ENCODE measurements around the gene STAT5A.
A peak's percentile ranks its signal among the peaks of the same experiment; 100 is the strongest.
"Not testable (repeated sequence)": the region's sequence is repeated elsewhere in the genome, so short reads cannot be mapped to it uniquely, and the experiment has no call there.

STAT5A gene

DNA sequence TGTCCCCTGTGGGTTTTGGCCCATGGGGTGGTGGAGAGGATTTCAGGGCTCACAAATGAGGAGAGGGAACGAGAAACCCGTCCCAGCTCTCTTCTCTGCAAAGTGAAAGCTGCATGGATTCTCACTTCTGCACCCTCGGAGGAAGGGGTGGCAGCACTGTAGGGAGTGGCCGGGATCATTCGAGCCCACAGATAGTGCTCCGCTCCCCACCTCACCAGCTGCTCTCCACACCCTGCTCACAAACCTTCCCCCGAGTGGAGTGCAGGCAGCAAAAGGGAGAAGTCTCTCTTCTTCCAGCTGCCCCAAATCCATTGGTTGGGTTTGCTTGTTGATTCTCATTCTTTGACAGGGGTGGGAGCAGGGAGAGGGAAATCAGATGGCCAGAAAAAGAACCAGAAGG is 20.1 kb downstream of the STAT5A start:
- no peak for DNase-seq (ENCODE audit: low read depth)

DNA sequence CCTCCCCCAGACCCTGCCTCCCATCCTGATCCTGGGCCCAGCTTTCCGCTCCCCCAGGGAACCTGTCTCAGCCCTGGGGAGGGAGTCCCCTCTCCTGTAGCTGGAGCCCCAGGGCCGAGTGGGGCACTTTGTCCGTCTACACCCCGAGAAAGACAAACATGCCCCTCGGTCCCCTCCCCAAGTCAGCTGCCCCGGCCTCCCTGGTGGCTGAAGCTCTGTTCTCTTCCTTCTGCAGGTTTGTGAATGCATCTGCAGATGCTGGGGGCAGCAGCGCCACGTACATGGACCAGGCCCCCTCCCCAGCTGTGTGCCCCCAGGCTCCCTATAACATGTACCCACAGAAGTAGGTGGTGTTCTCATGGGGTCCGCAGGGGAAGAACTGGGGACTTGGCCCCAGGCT is 20.8 kb downstream of the STAT5A start:
- DNase-seq (ENCODE audit: low read depth): no peak

DNA sequence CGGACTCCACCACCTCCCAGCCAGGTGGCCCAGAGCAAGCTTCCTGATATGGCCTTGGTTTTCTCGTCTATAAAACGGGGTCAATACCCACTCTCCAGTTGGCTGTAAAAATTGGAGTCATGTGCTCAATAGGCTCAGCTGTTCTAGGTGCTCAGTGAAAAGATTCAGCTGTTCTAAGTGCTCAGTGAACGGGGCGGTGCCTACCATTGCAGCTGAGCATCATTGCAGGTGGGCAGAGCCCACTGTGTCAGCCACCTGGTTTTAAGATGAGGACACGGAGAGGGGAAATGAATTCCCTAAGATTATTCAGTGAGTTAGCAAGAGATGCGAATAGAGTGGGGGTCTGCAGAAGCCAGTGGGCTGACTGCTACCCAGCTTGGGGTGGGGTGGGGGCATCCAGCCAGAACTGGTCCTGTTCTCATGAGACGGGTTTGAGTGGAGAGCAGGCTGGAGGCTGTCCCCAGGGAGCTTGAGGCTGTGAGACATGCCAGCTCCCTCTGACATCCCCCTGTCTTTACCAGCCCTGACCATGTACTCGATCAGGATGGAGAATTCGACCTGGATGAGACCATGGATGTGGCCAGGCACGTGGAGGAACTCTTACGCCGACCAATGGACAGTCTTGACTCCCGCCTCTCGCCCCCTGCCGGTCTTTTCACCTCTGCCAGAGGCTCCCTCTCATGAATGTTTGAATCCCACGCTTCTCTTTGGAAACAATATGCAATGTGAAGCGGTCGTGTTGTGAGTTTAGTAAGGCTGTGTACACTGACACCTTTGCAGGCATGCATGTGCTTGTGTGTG is 21.9 kb downstream of the STAT5A start:
- no peak for DNase-seq (ENCODE audit: low read depth)

DNA sequence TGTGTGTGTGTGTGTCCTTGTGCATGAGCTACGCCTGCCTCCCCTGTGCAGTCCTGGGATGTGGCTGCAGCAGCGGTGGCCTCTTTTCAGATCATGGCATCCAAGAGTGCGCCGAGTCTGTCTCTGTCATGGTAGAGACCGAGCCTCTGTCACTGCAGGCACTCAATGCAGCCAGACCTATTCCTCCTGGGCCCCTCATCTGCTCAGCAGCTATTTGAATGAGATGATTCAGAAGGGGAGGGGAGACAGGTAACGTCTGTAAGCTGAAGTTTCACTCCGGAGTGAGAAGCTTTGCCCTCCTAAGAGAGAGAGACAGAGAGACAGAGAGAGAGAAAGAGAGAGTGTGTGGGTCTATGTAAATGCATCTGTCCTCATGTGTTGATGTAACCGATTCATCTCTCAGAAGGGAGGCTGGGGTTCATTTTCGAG is 22.5 kb downstream of the STAT5A start:
- no peak for DNase-seq (ENCODE audit: low read depth)

DNA sequence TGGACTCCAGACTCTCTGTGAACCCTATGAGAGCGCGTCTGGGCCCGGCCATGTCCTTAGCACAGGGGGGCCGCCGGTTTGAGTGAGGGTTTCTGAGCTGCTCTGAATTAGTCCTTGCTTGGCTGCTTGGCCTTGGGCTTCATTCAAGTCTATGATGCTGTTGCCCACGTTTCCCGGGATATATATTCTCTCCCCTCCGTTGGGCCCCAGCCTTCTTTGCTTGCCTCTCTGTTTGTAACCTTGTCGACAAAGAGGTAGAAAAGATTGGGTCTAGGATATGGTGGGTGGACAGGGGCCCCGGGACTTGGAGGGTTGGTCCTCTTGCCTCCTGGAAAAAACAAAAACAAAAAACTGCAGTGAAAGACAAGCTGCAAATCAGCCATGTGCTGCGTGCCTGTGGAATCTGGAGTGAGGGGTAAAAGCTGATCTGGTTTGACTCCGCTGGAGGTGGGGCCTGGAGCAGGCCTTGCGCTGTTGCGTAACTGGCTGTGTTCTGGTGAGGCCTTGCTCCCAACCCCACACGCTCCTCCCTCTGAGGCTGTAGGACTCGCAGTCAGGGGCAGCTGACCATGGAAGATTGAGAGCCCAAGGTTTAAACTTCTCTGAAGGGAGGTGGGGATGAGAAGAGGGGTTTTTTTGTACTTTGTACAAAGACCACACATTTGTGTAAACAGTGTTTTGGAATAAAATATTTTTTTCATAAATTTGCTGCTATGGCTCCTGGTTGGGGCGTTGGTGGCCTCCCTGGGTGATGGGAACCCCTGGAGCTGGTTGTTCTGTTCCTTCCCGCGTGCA is 23.1 kb downstream of the STAT5A start:
- peak; percentile 70 for DNase-seq (ENCODE audit: low read depth)

DNA sequence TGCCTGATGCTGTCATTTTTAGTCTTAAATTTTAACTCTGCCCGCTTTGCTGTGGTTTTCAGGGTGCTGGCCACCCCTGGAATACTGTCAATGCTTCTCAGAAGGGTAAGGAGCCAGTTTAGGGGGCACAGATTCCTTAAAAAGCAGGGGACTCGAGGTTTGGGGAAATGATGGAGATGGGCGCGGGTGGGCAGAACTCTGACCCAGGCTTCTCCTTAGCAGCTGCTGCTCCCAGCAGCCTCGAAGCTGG is 23.7 kb downstream of the STAT5A start:
- DNase-seq (ENCODE audit: low read depth): no peak

DNA sequence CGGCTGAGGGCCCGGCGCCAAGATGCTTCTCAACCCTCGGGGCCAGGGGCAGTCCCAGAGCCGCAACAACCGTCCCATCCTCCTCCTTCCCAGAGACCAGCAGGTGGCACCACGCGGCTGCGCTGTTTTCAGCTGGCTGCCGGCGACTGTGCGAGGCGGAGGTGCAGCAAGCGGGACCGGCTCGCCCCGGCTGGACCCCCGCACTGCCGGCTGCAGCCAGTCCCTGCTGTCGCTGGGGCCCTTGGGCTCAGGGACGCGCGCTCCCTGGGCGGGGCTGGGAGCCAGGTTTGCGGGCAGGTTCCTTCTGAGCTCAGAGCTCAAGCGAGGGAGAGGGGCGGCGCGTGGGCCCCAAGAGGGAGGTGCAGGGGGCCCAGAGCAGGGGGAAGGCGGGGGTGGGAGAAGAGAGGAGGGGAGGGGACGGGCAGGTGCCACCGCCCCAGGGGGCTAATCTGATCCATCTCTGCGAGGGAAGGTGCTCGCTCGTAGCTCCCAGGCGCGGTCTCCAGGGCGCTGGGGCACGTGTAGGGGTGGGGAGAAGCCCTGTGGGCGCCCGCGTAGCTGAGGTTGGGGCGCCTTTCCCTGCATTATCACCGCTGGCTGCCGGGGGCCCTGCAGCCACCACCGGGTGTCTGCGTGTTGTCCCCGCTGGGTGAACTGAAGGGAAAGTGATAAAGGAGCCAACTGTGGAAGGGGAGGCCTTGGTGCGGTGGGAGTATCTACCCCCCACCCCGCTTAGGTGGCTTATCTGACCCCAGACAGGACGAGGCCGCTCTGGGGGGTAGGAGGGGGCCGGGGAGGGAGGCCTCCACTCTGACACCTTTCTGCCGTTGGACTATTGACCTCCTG is 24.2 kb downstream of the STAT5A start:
- no peak for DNase-seq (ENCODE audit: low read depth)

DNA sequence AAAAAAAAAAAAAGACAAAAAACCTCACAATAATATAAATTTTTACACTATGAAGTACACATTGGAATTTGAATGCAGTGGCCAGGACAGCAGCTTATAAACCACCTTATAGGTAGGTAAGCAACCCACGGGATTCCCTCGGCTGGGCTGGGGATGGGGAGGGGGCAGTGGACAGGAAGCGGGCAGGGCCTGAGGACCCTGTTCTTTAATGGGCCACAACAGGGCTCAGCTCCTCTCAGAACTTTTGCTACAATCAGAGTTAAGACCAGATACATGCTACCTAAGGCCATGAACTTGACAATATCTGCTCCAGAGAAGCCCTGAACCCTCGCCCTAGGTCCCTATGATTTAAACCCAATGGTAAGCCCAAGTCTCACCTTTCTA is 25.1 kb downstream of the STAT5A start:
- DNase-seq (ENCODE audit: low read depth): no peak

DNA sequence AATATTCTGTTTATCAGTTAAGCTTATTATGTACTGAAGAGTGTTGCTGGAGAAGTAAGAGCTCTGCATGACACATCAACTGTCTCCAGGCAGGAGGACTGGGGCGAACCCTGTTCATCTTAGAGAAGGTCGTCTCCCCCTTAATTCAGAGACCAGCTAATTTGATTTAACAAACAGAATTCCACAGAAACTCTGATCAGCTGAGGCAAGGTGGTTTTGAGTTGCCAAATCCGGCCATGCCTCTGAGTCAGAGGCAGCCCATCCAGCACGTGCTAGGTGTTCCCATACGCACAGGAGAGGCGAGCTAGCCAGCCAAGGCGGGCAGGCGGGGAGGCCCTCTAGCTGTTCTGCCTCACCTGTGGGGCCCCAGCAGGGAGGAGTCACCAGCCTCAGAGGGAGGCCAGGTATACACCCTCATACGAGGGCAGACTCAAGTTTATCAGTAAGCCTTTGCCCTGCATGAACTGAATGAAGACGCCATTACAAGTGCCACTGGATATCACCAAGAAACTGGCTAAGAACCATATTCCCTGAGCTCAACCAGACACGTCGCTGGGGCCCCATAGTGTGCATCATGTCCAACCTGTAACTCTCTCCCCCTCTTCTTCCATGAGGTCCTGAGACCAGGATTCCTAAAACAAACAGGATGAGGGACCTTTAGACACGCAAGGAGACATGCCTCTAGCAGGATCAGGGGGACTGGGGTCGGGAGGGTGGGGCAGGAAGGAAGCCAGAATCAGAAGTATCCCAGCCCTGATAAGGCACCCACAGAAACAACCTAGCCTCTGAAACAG is 25.7 kb downstream of the STAT5A start:
- no peak for DNase-seq (ENCODE audit: low read depth)

DNA sequence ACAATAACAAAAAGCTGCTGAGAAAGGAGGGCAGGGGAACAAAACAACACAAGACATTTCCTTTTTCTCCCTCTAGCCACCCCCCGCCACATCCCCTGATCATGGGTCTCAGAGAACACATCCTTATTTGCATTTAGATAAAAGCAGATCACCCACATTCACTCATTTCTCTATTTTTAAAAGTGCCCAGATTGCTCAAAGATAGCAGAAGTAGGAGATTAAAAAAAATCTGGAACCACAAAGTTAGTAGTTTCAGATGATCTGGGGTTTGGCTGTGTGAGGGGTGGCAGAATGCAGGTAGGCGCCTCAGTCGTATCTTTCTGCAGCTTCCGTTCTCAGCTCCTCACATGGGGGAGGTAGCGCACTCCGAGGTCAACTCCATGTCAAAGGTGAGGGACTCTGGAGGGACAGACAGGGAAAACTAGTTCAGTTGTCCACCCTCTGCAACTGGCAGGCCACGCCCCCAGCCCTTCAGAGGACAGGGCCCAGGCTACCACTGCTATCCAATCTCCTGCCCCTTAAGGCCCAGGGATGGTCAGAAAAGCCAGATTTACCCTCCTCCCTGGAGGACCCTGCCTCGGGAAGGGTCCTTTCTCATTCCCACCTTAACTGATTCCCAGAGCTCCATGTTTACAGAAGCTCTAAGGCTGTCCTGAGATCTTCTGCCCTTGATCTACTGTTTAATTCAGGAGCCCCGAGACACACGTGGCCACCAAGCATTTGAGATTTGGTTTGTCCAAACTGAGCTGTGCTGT is 27.3 kb downstream of the STAT5A start:
- DNase-seq (ENCODE audit: low read depth): no peak

DNA sequence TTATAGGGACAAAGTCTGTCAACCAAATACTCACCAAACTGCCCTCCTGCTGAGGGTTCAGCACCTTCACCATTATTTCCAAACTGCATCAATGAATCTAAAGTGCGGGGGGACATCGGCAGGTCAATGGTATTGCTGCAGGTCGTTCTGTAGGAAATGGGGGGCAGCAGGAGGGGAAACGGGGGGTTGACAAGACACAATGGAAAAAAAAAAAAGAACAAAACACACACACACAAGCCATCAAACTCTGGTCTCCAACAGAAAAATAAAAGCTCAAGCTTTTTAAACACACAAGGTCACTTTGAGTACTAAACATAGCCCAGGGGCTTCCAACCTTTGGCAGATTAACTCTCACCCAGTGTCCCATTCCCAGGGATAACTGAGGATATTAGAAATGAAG is 28.5 kb downstream of the STAT5A start:
- DNase-seq (ENCODE audit: low read depth): no peak

DNA sequence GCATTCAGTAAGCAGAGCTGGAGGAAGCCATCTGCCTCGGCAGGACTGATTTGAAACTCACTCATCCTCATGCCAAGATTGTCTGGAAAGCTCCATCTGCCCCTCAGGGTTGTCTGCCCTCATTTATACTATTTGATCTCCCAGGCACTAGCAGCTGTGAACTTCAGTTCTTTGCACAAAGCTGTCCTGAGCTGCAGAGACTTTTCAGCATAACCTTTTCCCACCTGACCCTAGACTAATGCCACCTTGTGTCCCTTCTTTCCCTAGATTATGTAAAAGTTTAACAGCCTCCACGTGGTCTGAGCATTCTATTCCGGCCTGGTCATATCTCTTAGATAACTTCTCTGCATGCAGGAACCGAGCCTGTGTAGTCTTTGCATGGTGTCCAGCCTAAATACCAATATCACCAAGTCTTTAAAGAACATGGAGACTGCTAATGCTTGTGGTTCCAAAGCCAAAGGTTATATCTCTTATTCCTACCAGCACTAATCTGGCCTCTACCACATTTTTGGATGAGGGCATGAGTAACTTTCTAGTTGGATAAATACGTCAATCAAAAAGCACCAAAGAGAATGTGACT is 29.1 kb downstream of the STAT5A start:
- no peak for DNase-seq (ENCODE audit: low read depth)

DNA sequence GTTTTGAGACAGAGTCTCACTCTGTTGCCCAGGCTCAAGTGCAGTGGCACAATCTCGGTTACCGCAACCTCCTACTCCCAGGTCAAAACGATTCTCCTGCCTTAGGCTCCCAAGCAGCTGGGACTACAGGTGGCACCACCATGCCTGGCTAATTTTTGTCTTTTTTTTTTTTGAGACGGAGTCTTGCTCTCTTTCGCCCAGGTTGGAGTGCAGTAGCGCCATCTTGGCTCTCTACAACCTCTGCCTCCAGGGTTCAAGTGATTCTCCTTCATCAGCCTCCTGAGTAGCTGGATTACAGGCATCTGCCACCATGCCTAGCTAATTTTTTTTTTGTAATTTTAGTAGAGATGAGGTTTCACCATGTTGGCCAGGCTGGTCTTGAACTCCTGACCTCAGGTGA is 29.7 kb downstream of the STAT5A start:
- not testable (repeated sequence) for DNase-seq (ENCODE audit: low read depth)

DNA sequence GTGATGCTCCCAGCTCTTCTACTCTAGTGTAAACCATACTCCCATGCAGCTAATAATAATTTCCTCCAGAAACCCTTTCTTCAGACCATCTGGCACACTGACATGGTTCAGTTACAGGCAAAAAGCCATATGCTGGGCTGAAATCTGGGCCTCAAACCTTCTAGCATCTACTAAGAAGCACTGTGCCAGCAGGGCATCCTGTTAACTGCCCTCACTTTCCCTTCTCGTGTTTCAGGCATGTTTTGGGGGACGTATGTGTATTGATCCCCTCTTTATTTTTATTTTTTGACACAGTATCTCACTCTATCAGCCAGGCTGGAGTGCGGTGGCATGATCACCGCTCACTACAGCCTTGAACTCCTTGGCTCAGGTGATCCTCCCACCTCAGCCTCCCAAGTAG is 33.3 kb downstream of the STAT5A start:
- DNase-seq (ENCODE audit: low read depth): no peak

DNA sequence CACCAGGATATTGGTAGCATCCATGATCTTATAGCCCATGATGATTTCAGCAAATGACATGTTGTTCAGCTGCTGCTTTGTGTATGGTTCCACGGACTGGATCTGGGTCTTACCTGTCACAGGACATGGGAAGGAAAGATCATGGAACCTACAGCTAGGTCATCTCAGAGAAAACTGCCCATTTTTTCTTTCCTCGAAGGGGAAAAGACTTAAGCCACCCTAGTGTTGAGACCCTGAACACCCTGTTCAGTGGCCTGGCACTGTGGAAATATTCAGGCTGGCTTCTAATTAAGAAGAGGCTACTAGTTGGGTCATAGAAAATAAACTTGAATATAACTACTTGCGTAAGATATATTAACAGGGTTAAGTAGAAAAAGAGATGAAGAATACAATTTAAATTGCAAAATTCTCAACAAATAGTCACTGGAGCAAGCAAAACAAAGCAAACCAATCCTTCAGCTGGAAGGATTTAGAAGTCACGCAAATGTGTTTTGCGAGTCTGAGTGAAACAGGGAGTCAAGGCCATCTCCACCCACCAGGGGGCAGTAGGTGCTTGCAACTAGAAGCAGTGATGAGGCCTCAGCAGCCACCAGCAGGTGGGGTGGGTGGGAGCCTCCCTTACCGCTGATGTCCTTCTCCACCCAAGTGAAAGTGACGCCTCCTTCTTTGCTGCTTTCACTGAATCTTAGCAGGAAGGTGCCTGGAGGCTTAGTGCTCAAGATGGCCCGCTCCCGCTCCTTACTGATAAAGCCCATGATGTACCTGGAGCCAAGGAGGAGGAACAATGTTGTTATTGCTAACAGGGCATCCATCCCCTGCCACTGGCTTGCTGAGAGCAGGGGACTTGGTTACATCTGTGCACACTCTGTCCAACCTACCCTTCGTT is 34.3 kb downstream of the STAT5A start:
- DNase-seq (ENCODE audit: low read depth): peak; percentile 74

DNA sequence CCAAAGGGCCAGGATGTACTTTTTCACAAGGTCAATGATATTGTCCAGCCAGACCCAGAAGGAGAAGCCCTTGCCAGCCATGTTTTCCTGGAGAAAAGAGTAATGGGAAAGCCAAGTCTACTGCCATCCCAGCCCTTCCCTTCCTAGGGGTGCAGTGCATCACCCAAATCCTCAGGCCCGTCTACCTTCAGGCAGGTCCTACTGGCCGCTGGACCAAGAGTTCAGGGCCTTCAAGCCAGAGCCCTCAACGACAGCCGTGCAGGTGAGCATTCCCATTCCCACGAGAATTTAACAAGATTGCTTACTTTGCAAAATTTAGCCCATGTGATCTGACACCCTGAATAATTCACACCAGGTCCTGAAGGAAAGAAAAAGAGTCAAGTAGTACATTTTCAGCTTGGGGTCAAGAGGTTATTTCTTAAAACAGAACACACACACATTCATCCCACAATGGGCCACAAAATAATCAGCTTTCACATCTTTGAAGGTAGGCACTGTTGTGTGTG is 35.0 kb downstream of the STAT5A start:
- DNase-seq (ENCODE audit: low read depth): no peak

DNA sequence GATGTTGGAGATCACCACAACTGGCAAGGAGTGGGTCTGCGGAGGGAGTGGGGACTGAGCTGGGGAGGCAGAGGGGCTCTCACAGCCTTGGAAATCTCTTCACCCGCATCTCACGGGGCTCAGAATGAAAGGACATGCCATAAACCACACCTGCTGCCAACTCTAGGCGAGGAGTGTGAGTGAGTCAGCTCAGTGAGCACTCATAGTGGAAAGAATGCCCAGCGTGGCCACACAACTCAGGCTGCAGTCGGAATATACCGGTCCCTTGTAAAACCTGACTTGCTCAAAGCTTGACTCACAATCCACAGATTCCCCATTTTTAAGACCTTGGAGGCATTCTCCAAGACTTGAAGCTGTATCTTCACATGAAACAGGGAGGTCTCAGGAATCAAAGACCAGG is 36.7 kb downstream of the STAT5A start:
- DNase-seq (ENCODE audit: low read depth): peak; percentile 77

DNA sequence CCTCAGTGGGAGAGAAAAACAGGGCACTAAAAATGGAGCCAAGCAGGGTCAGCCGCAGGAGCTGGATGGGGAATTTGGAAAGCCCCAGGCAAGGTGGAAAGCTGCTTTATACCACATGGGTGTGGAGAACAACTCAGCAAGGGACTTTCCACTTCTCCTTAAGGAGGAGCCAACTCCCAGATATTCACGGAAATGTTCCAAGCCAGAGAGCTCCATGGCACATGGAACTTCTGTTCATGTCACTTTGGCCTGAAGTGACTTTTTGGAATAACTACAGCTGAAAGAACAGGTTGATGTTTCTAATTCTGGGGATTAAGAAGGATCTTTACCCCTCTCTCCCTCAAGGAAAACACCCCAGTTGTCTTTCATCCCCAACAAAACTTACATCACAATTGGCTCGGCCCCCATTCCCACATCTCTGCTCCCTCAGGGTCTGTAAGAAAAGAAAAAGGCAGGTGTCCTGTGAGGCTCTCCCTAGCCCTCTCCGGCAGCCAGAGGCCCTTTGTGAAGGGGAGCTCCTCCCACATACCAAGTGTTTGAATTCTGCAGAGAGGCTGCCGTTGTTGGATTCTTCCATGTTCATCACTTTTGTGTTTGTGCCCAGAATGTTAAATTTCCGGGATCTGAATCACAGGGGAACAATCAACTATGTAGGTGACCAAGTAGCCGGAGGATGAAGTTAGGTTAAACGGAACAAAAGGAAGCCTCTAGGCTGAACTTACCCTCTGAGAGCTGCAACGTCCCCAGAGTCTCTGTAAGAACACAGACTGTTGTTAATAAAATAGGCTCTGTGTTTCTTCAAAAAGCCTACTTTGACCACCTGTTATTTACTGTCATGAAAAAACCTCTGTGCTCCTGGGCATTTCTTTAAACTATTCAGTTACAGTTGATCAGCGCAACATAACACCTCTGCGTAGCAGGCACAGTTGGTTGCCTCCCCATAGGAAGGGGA is 41.0 kb downstream of the STAT5A start:
- peak; percentile 60 for DNase-seq (ENCODE audit: low read depth)

DNA sequence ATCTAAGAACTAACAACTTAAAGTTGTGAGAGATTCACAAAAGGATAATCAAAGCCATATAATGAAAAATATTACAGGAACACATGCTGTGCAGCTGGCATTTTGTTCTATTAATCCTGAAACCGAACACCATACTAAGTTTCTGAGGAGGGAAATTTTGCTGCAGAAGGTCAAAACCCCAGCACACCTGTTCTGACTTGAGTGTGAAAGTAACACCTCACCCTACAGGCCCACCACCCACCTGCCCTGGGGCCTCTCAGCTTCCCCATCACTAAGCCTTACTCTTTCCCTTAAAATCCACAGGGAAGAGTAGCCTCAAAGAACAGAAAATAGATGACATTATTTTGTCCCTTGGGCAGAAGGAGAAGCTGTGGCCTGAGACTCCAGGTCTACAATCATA is 44.8 kb downstream of the STAT5A start:
- DNase-seq (ENCODE audit: low read depth): no peak
